GM12878 (cell line): Measurements from ENCODE around the gene ADAMTS19.

Experiments used
- JUNB ChIP-seq: IDR thresholded peaks from 2 replicates; pipeline ENCODE4 v1.6.1; 2016; ENCODE audit warnings: antibody characterized with exemption, mild to moderate bottlenecking
- POLR2A ChIP-seq: IDR thresholded peaks from 2 replicates; pipeline ENCODE4 v1.6.1; 2011; ENCODE audit warnings: low read depth, mild to moderate bottlenecking, low read length
- TF ChIP-seq, protein P1 (sequence below), 3 experiments: IDR thresholded peaks in 2 of 3; conservative IDR thresholded peaks in 1 of 3; 2 replicates each; pipeline ENCODE4 v1.5.1; 2011; ENCODE audit warnings: low read depth in 3 of 3, low read length in 3 of 3, mild to moderate bottlenecking in 3 of 3, control low read depth in 2 of 3, moderate library complexity in 2 of 3, inconsistent platforms in 1 of 3, mixed read lengths in 1 of 3; ENCODE audit not compliant: control insufficient read depth in 2 of 3, insufficient read depth in 1 of 3; ENCODE audit errors: extremely low read depth in 1 of 3
- TF ChIP-seq, protein P2 (sequence below): IDR thresholded peaks from 2 replicates; pipeline ENCODE4 v1.6.1; 2012; ENCODE audit warnings: mild to moderate bottlenecking, low read depth, low read length

DNA sequence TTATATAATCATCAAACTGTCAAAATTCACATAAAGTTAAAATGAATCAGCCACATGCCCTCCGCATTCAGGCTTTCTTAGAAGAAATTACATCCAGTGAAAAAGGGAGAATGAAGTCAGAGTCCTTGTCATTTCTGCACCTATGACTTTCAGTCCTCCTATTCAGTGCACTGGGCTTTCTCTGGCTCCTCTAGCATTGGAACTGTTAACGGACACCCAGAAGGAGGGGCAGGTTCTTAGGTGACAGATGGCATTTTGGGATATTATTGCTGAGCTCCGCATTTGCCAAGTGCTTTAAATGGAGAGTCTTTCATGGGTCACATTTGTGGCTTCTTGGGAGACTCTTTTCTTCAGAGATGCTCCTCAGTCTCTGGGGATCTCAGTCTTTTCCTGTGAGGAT is 40.0 kb downstream of the ADAMTS19 start:
- no peak for TF ChIP-seq POLR2A
- TF ChIP-seq, protein P1, sequence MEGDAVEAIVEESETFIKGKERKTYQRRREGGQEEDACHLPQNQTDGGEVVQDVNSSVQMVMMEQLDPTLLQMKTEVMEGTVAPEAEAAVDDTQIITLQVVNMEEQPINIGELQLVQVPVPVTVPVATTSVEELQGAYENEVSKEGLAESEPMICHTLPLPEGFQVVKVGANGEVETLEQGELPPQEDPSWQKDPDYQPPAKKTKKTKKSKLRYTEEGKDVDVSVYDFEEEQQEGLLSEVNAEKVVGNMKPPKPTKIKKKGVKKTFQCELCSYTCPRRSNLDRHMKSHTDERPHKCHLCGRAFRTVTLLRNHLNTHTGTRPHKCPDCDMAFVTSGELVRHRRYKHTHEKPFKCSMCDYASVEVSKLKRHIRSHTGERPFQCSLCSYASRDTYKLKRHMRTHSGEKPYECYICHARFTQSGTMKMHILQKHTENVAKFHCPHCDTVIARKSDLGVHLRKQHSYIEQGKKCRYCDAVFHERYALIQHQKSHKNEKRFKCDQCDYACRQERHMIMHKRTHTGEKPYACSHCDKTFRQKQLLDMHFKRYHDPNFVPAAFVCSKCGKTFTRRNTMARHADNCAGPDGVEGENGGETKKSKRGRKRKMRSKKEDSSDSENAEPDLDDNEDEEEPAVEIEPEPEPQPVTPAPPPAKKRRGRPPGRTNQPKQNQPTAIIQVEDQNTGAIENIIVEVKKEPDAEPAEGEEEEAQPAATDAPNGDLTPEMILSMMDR (IDR thresholded peaks at IDR 0.05 in 2 of 3, conservative IDR thresholded peaks at IDR 0.05 in 1 of 3; ENCODE audit: control insufficient read depth in 2 of 3, extremely low read depth in 1 of 3, insufficient read depth in 1 of 3, low read depth in 3 of 3, low read length in 3 of 3), result no peak
- TF ChIP-seq, protein P2, sequence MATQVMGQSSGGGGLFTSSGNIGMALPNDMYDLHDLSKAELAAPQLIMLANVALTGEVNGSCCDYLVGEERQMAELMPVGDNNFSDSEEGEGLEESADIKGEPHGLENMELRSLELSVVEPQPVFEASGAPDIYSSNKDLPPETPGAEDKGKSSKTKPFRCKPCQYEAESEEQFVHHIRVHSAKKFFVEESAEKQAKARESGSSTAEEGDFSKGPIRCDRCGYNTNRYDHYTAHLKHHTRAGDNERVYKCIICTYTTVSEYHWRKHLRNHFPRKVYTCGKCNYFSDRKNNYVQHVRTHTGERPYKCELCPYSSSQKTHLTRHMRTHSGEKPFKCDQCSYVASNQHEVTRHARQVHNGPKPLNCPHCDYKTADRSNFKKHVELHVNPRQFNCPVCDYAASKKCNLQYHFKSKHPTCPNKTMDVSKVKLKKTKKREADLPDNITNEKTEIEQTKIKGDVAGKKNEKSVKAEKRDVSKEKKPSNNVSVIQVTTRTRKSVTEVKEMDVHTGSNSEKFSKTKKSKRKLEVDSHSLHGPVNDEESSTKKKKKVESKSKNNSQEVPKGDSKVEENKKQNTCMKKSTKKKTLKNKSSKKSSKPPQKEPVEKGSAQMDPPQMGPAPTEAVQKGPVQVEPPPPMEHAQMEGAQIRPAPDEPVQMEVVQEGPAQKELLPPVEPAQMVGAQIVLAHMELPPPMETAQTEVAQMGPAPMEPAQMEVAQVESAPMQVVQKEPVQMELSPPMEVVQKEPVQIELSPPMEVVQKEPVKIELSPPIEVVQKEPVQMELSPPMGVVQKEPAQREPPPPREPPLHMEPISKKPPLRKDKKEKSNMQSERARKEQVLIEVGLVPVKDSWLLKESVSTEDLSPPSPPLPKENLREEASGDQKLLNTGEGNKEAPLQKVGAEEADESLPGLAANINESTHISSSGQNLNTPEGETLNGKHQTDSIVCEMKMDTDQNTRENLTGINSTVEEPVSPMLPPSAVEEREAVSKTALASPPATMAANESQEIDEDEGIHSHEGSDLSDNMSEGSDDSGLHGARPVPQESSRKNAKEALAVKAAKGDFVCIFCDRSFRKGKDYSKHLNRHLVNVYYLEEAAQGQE, result no peak
- no peak for TF ChIP-seq JUNB
